22Rv1 (cell line): ENCODE measurements around the gene RGP1.

Experiments used
- CTCF ChIP-seq: fragments of 450-650 bp; IDR thresholded peaks from 2 replicates; pipeline ENCODE4 v1.5.1; 2017; ENCODE audit warnings: mild to moderate bottlenecking
- ZFX ChIP-seq: fragments of 450-650 bp; IDR thresholded peaks from 2 replicates; pipeline ENCODE4 v1.6.1; 2017; ENCODE audit warnings: antibody characterized with exemption, borderline replicate concordance

- TF ChIP-seq CTCF, result no peak
- TF ChIP-seq ZFX, result no peak
Measured at GRCh38 chr9:35702696-35703095, 46.4 kb upstream of the RGP1 start.
